HepG2 (cell line): Measurements from ENCODE around the gene HOXA4. TPM values are rescaled to one million over a fixed set of nuclear protein-coding genes. Genes with fewer than 3 reads are reported as not detected.

Experiments
- ATAC-seq: fragments of 200-7000 bp; cut with Tn5 transposase; 3 replicates; pipeline ENCODE4 v1.9.1; 2020; ENCODE audit warnings: mild to moderate bottlenecking, moderate library complexity
- BruUV-seq: library from RNA; stranded (reverse); fragments of 400-500 nt; replicated peaks from 2 replicates; lab custom pipeline; 2021; lab: Mats Ljungman, UMichigan
- CTCF ChIA-PET: fragments of 300-600 bp; formaldehyde crosslinking; extraction: SDS; loops from one replicate; lab custom pipeline; 2021; ENCODE audit warnings: low total read pairs, inconsistent platforms, low intra/inter-chr PET ratio; lab: Yijun Ruan, JAX
- POLR2A ChIA-PET: fragments of 350-600 bp; sonication (Branson Sonifier 250); formaldehyde crosslinking; loops from one replicate; lab custom pipeline; 2020; ENCODE audit warnings: antibody characterized with exemption, inconsistent platforms; lab: Yijun Ruan, JAX
- DNase-seq: peaks from one replicate; pipeline ENCODE4 v3.0.0-alpha.2; 2015; ENCODE audit warnings: low spot score
- FAIRE-seq: peaks from 3 replicates; lab custom pipeline; 2011; peaks lifted over from hg19 to GRCh38; lab: Jason Lieb, UNC
- H2AFZ ChIP-seq: one replicate; pipeline ENCODE4 v1.6.1; 2011; ENCODE audit warnings: low read length, inconsistent platforms
- H3K27ac ChIP-seq: fragments of 300-600 bp; 3 replicates; pipeline ENCODE4 v1.8.0; 2011; ENCODE audit warnings: mixed run types, mild to moderate bottlenecking, mixed read lengths, low read length, inconsistent platforms; ENCODE audit not compliant: insufficient read depth; ENCODE audit errors: extremely low read length
- H3K27me3 ChIP-seq, 2 experiments: fragments of 200-600 bp in 1 of 2; 2 replicates in 1 of 2; 3 replicates in 1 of 2; pipeline versions ENCODE4 v1.6.0 to v1.8.0; 2011; ENCODE audit warnings: low read length in 2 of 2, mild to moderate bottlenecking in 2 of 2, moderate library complexity in 2 of 2, inconsistent platforms in 1 of 2; ENCODE audit not compliant: insufficient read depth in 2 of 2, control insufficient read depth in 1 of 2
- H3K36me3 ChIP-seq, 2 experiments: fragments of 200-600 bp in 1 of 2; replicated peaks in 1 of 2; 2 replicates in 1 of 2; 3 replicates in 1 of 2; pipeline versions ENCODE4 v1.5.1 to v1.8.0; 2011; ENCODE audit warnings: low read length in 2 of 2, inconsistent platforms in 1 of 2; ENCODE audit not compliant: insufficient read depth in 2 of 2, control insufficient read depth in 1 of 2
- H3K4me1 ChIP-seq: 2 replicates; pipeline ENCODE4 v1.5.1; 2012; ENCODE audit warnings: low read length, inconsistent platforms; ENCODE audit not compliant: insufficient read depth
- H3K4me2 ChIP-seq: 2 replicates; pipeline ENCODE4 v1.6.0; 2011; ENCODE audit warnings: low read depth, low read length, inconsistent platforms
- H3K4me3 ChIP-seq, 3 experiments: fragments of 200-600 bp in 1 of 3; sonication (generic), shearing (Covaris generic) in 1 of 3; replicated peaks in 1 of 3; 2 replicates each; pipeline ENCODE4 v1.5.1; 2011 to 2016; ENCODE audit warnings: low read length in 3 of 3, inconsistent platforms in 2 of 3, low read depth in 2 of 3, mild to moderate bottlenecking in 2 of 3, control low read depth in 1 of 3, mixed read lengths in 1 of 3; ENCODE audit not compliant: insufficient read depth in 1 of 3
- H3K79me2 ChIP-seq: one replicate; pipeline ENCODE4 v1.6.1; 2011; ENCODE audit warnings: low read length, inconsistent platforms; ENCODE audit not compliant: insufficient read depth
- H3K9ac ChIP-seq: 2 replicates; pipeline ENCODE4 v1.6.0; 2011; ENCODE audit warnings: mild to moderate bottlenecking, low read depth, low read length, inconsistent platforms; ENCODE audit not compliant: insufficient read depth
- H3K9me3 ChIP-seq: 2 replicates; pipeline ENCODE4 v1.5.1; 2012; ENCODE audit warnings: mild to moderate bottlenecking, low read length
- H4K20me1 ChIP-seq: 2 replicates; pipeline ENCODE4 v1.6.0; 2011; ENCODE audit warnings: inconsistent platforms, mild to moderate bottlenecking, low read length, moderate library complexity; ENCODE audit not compliant: insufficient read depth
- FOXJ3 ChIP-seq: sonication (generic); formaldehyde crosslinking; IDR thresholded peaks from 2 replicates; pipeline ENCODE4 v1.4.0; 2020; ENCODE audit warnings: missing genetic modification reagents, mild to moderate bottlenecking, borderline replicate concordance
- YY1 ChIP-seq: IDR thresholded peaks from 2 replicates; pipeline ENCODE4 v1.6.1; 2011; ENCODE audit warnings: low read length, low read depth, moderate library complexity, mild to moderate bottlenecking; ENCODE audit not compliant: insufficient read depth, insufficient replicate concordance
- ZBTB40 ChIP-seq, 2 experiments: fragments of 450-650 bp in 1 of 2; sonication (generic) in 1 of 2; formaldehyde crosslinking in 1 of 2; IDR thresholded peaks; 2 replicates each; pipeline versions ENCODE4 v1.6.1 to v1.8.0; 2016 to 2022; ENCODE audit warnings: antibody characterized with exemption in 1 of 2, mild to moderate bottlenecking in 1 of 2, missing genetic modification reagents in 1 of 2
- ZNF557 ChIP-seq: sonication (generic); formaldehyde crosslinking; IDR thresholded peaks from 2 replicates; pipeline ENCODE4 v1.4.0; 2020; ENCODE audit warnings: missing genetic modification reagents
- ZNF777 ChIP-seq: sonication (generic); formaldehyde crosslinking; IDR thresholded peaks from 2 replicates; pipeline ENCODE4 v1.4.0; 2020; ENCODE audit warnings: missing genetic modification reagents
- WGBS: methylation state at CpG from one replicate; pipeline ENCODE4 v1.1.6; 2017; ENCODE audit warnings: low lambda C conversion rate; 5-methylcytosine and 5-hydroxymethylcytosine counted together
- in situ Hi-C: cut with HindIII; loops from 2 replicates; pipeline ENCODE4 v1.10.0; 2017; ENCODE audit warnings: low pct_unique_long_range_greater_than_20kb; ENCODE audit not compliant: extremely low pct_ligation_motif_present
- intact Hi-C: fragments of 100-400 bp; cut with micrococcal nuclease; formaldehyde crosslinking; loops from one replicate; pipeline ENCODE4 v1.10.0; 2022; ENCODE audit not compliant: unreplicated experiment
- polyA plus RNA-seq, 8 experiments: library from polyadenylated mRNA; depleted of rRNA in 3 of 8; stranded (reverse) in 7 of 8; unstranded in 1 of 8; fragments of >200 nt; fragmentation: Illumina TruSeq in 4 of 8; extraction: Trizol in 4 of 8; gene quantifications; 2 replicates each; pipeline versions ENCODE4 v1.2.1 to v1.2.3, GENCODE V29; 2011 to 2016; ENCODE audit warnings: low read depth in 4 of 8, missing spikeins in 1 of 8, mixed read lengths in 1 of 8; ENCODE audit not compliant: insufficient read depth in 1 of 8
- total RNA-seq, 5 experiments: library from RNA; depleted of rRNA; stranded (reverse); fragments of >200 nt; fragmentation: Illumina TruSeq; extraction: Trizol; gene quantifications; 2 replicates each; pipeline ENCODE4 v1.2.3, GENCODE V29; 2016; ENCODE audit warnings: low read depth in 1 of 5
- TF ChIP-seq, protein P1 (sequence below): sonication (generic); formaldehyde crosslinking; IDR thresholded peaks from 2 replicates; pipeline ENCODE4 v1.8.0; 2022; ENCODE audit warnings: mild to moderate bottlenecking, missing genetic modification reagents

Gene HOXA4
- total and polyA plus RNA-seq, 2 of the 13 experiments (the other 11 are each of a cell fraction or from before 2014, with no cell fraction given), result 2.4 to 5.4 TPM

- no peak overlapping the region for H3K27ac ChIP-seq
- TF ChIP-seq ZNF557 (CRISPR knock-in tag), result no peak
- TF ChIP-seq, protein P1, sequence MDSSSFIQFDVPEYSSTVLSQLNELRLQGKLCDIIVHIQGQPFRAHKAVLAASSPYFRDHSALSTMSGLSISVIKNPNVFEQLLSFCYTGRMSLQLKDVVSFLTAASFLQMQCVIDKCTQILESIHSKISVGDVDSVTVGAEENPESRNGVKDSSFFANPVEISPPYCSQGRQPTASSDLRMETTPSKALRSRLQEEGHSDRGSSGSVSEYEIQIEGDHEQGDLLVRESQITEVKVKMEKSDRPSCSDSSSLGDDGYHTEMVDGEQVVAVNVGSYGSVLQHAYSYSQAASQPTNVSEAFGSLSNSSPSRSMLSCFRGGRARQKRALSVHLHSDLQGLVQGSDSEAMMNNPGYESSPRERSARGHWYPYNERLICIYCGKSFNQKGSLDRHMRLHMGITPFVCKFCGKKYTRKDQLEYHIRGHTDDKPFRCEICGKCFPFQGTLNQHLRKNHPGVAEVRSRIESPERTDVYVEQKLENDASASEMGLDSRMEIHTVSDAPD (CRISPR knock-in tag), result no peak
- no peak for TF ChIP-seq FOXJ3
- TF ChIP-seq ZBTB40 (IDR thresholded peaks at IDR 0.05), result no peak
- TF ChIP-seq ZBTB40 (CRISPR knock-in tag; IDR thresholded peaks at IDR 0.05), result no peak
- no peak for TF ChIP-seq YY1
- TF ChIP-seq ZNF777, result peak; percentile 79
- TF ChIP-seq, all 625 proteins: peak for 1
- peak overlapping the region; percentile 58 for H3K4me2 ChIP-seq
- H3K4me3 ChIP-seq, result peak overlapping the region; percentile 3 to 51 (median 16); a peak in 3 of 6 replicates
- H3K79me2 ChIP-seq, result no peaks in the 10 kb centered on the region
- no peak overlapping the region for H3K9ac ChIP-seq
- intact Hi-C loops (no loop called here), in situ Hi-C loops (loop anchor here (25.0 kb wide), 1 partner anchor 1086 kb away; no protein-coding TSS in a partner anchor)
- BruUV-seq, result no TSS peak
- H3K36me3 ChIP-seq, result no peaks in the 10 kb centered on the region
- FAIRE-seq, result no peak
- peak; percentile 18; the same call in 2 of the 3 replicates for ATAC-seq
- H4K20me1 ChIP-seq, result no peaks in the 10 kb centered on the region
- no peaks in the 10 kb centered on the region for H3K9me3 ChIP-seq
- peaks cover 0 to 68% of the 10 kb centered on the region in 2 experiments for H3K27me3 ChIP-seq
- H2AFZ ChIP-seq, result no peak overlapping the region
- WGBS, result 74% methylated on average over 21 of the region's 59 CpGs
- H3K4me1 ChIP-seq, result peaks cover 18% of the 10 kb centered on the region
- no peak for DNase-seq
- CTCF ChIA-PET, result no interaction called here
- POLR2A ChIA-PET, result interaction anchor here (0.6 kb wide), 1 partner anchor 11 kb away, joined by 3 read pairs; the partner anchor contains the start of gene HOXA11
Observed at GRCh38 chr7:27173511-27173955, 43.0 kb upstream of the HOXA4 start.
